Measurements from ENCODE around the gene PALM2AKAP2.
"Not testable (repeated sequence)": the region's sequence is repeated elsewhere in the genome, so short reads cannot be mapped to it uniquely, and the experiment has no call there.

PALM2AKAP2 gene

GRCh38 chr9:109811876-109812275 is 31.9 kb downstream of the PALM2AKAP2 start:
- no peak for FAIRE-seq

- no peak for FAIRE-seq
Measured at GRCh38 chr9:109812331-109812730, 32.3 kb downstream of the PALM2AKAP2 start.

GRCh38 chr9:109812818-109813281 is 32.9 kb downstream of the PALM2AKAP2 start:
- FAIRE-seq = no peak

- FAIRE-seq = no peak
Measured at GRCh38 chr9:109813303-109813702, 33.3 kb downstream of the PALM2AKAP2 start.

GRCh38 chr9:109813829-109814228 is 33.8 kb downstream of the PALM2AKAP2 start:
- no peak for FAIRE-seq

GRCh38 chr9:109815366-109815947 is 35.5 kb downstream of the PALM2AKAP2 start:
- FAIRE-seq = no peak

GRCh38 chr9:109816490-109816889 is 36.5 kb downstream of the PALM2AKAP2 start:
- FAIRE-seq = no peak

- no peak for FAIRE-seq
Measured at GRCh38 chr9:109817146-109817845, 37.3 kb downstream of the PALM2AKAP2 start.

GRCh38 chr9:109817846-109818472 is 38.0 kb downstream of the PALM2AKAP2 start:
- FAIRE-seq = no peak

- FAIRE-seq = no peak
Measured at GRCh38 chr9:109821711-109822110, 41.7 kb downstream of the PALM2AKAP2 start.

GRCh38 chr9:109825383-109825782 is 45.4 kb downstream of the PALM2AKAP2 start:
- FAIRE-seq = not testable (repeated sequence)

GRCh38 chr9:109826559-109826958 is 46.6 kb downstream of the PALM2AKAP2 start:
- no peak for FAIRE-seq

- no peak for FAIRE-seq
Measured at GRCh38 chr9:109828254-109828653, 48.3 kb downstream of the PALM2AKAP2 start.
